HFFc6 (cell line): ENCODE data around the gene CSMD2. TPM values are rescaled to one million over a fixed set of nuclear protein-coding genes. Genes with fewer than 3 reads are reported as not detected.
A peak's percentile ranks its signal among the peaks of the same experiment; 100 is the strongest.

Experiments used
- DNase-seq: peaks from one replicate; pipeline ENCODE4 v3.0.0-alpha.2; 2018
- H3K27ac Mint-ChIP-seq: 2 replicates; pipeline ENCODE4 v1.8.0; 2020; ENCODE audit warnings: mild to moderate bottlenecking, mixed read lengths
- H3K27me3 Mint-ChIP-seq: 2 replicates; pipeline ENCODE4 v1.8.0; 2021; ENCODE audit warnings: mild to moderate bottlenecking, moderate library complexity, mixed read lengths; ENCODE audit not compliant: insufficient read depth
- H3K36me3 Mint-ChIP-seq: 2 replicates; pipeline ENCODE4 v1.8.0; 2021; ENCODE audit warnings: low read depth, mixed read lengths
- H3K4me1 Mint-ChIP-seq: 2 replicates; pipeline ENCODE4 v1.8.0; 2020; ENCODE audit warnings: low read depth, mixed read lengths
- H3K4me3 Mint-ChIP-seq: 2 replicates; pipeline ENCODE4 v1.8.0; 2020; ENCODE audit warnings: mild to moderate bottlenecking, moderate library complexity, mixed read lengths
- H3K9me3 Mint-ChIP-seq: 2 replicates; pipeline ENCODE4 v1.8.0; 2020; ENCODE audit warnings: mild to moderate bottlenecking, mixed read lengths
- CTCF ChIP-seq: fragments of 200-600 bp; sonication (generic); IDR thresholded peaks from 2 replicates; pipeline ENCODE4 v1.5.0; 2021; ENCODE audit warnings: antibody characterized with exemption, mild to moderate bottlenecking
- total RNA-seq, 6 experiments: library from RNA; stranded (reverse); fragmentation: NEBNext Ultra II Directional; extraction: Animal tissue kit (Norgen Biotek cat#: 25700); gene quantifications; 2 replicates in 1 of 6; 3 replicates in 5 of 6; pipeline ENCODE4 v1.2.3, GENCODE V29; 2021

Gene CSMD2
- total RNA-seq, 6 experiments from 2014 or later, result 0.77 to 3.2 (median 1.2) TPM

DNA sequence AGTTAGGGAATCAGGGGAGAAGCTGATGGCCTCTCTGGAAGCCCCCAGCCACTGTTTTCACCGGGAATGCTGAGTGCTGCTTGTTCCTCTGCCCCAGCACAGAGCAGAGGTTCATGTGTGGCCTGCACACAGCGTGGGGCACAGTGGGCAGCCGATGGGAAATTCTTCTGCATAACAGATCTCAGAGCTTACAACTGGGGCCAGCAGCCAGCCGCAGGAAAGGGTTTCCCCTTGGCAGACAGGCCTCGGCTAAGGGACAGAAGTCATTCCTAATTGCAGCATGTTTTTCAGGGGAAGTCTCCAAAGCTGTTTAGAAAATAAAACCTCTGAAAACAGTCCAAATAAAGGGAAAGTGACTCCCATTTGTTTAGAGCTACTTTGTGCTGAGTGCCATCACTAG lies 278.5 kb downstream of the CSMD2 start:
- no peak overlapping the region for H3K4me3 Mint-ChIP-seq
- H3K36me3 Mint-ChIP-seq, result no peaks in the 10 kb centered on the region
- DNase-seq, result no peak
- H3K27me3 Mint-ChIP-seq, result peaks cover 2% of the 10 kb centered on the region
- TF ChIP-seq CTCF, result no peak
- no peak overlapping the region for H3K27ac Mint-ChIP-seq
- no peaks in the 10 kb centered on the region for H3K4me1 Mint-ChIP-seq
- peaks cover 10% of the 10 kb centered on the region; the same call in 1 of the 2 replicates for H3K9me3 Mint-ChIP-seq

- Mint-ChIP-seq H3K27me3 (peaks cover 2% of the 10 kb centered on the region), H3K4me1 (peaks cover 11% of the 10 kb centered on the region; the same call in 1 of the 2 replicates), H3K9me3 (peaks cover 10% of the 10 kb centered on the region; the same call in 1 of the 2 replicates), H3K36me3 (no peaks in the 10 kb centered on the region), H3K27ac (no peak overlapping the region), H3K4me3 (no peak overlapping the region)
- DNase-seq, result peak; percentile 1
- no peak for TF ChIP-seq CTCF
Measured at GRCh38 chr1:33880305-33880704, 284.7 kb downstream of the CSMD2 start.

- DNase-seq, result no peak
- H3K4me3 Mint-ChIP-seq, result no peak overlapping the region
- H3K27ac Mint-ChIP-seq, result no peak overlapping the region
- peaks cover 5% of the 10 kb centered on the region for H3K9me3 Mint-ChIP-seq
- TF ChIP-seq CTCF, result no peak
- H3K36me3 Mint-ChIP-seq, result no peaks in the 10 kb centered on the region; the same call in 1 of the 2 replicates
- H3K27me3 Mint-ChIP-seq, result peaks cover 2% of the 10 kb centered on the region
- peaks cover 11% of the 10 kb centered on the region; the same call in 1 of the 2 replicates for H3K4me1 Mint-ChIP-seq
Measured at GRCh38 chr1:33878392-33878791, 286.6 kb downstream of the CSMD2 start.

GRCh38 chr1:33876970-33877650 lies 287.9 kb downstream of the CSMD2 start:
- Mint-ChIP-seq H3K9me3 (peaks cover 9% of the 10 kb centered on the region), H3K4me3 (no peak overlapping the region), H3K4me1 (peaks cover 11% of the 10 kb centered on the region; the same call in 1 of the 2 replicates), H3K27ac (no peak overlapping the region), H3K27me3 (peaks cover 2% of the 10 kb centered on the region), H3K36me3 (no peaks in the 10 kb centered on the region; the same call in 1 of the 2 replicates)
- TF ChIP-seq CTCF, result no peak
- peak; percentile 47 for DNase-seq

GRCh38 chr1:33875862-33876261 lies 289.2 kb downstream of the CSMD2 start:
- Mint-ChIP-seq H3K36me3 (no peaks in the 10 kb centered on the region; the same call in 1 of the 2 replicates), H3K9me3 (peaks cover 9% of the 10 kb centered on the region), H3K4me1 (peaks cover 11% of the 10 kb centered on the region; the same call in 1 of the 2 replicates), H3K27ac (no peak overlapping the region), H3K27me3 (peaks cover 3% of the 10 kb centered on the region), H3K4me3 (no peak overlapping the region)
- no peak for DNase-seq
- TF ChIP-seq CTCF, result no peak
